ENCODE results near the gene TBC1D14.

DNA sequence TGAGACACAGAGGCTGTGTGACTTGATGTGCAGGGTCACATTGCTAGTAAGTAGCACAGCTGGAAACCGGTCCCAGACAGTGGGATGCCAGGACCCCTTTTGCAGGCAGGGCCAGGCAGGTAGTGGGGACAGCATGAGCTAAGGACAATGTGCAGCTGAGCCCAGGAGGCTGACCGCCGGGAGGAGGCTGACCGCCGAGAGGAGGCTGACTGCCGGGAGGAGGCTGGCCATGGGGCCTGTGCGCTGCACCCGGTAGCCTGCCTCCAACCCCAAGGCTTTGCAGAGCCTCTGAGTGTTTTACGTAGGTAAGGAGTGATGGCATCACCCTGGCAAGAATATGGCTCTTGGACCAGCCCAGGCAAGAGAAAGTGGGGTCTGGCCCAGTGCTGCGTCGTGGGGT is 58.9 kb downstream of the TBC1D14 start:
- TF ChIP-seq, protein P1, sequence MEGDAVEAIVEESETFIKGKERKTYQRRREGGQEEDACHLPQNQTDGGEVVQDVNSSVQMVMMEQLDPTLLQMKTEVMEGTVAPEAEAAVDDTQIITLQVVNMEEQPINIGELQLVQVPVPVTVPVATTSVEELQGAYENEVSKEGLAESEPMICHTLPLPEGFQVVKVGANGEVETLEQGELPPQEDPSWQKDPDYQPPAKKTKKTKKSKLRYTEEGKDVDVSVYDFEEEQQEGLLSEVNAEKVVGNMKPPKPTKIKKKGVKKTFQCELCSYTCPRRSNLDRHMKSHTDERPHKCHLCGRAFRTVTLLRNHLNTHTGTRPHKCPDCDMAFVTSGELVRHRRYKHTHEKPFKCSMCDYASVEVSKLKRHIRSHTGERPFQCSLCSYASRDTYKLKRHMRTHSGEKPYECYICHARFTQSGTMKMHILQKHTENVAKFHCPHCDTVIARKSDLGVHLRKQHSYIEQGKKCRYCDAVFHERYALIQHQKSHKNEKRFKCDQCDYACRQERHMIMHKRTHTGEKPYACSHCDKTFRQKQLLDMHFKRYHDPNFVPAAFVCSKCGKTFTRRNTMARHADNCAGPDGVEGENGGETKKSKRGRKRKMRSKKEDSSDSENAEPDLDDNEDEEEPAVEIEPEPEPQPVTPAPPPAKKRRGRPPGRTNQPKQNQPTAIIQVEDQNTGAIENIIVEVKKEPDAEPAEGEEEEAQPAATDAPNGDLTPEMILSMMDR (IDR thresholded peaks at IDR 0.05) = no peak
- TF ChIP-seq ZFX (IDR thresholded peaks at IDR 0.05; ENCODE audit: borderline replicate concordance) = no peak
